Measurements from ENCODE around the gene MAPK14.

MAPK14 gene

GRCh38 chr6:36050947-36051710 is 23.5 kb downstream of the MAPK14 start:
- Histone ChIP-seq H3K9me3 (ENCODE audit: control insufficient read depth, insufficient read depth, low read length) (no peaks in the 10 kb centered on the region), H3F3A (ENCODE audit: control insufficient read depth, insufficient read depth) (no peaks in the 10 kb centered on the region), H3K4me3 (ENCODE audit: low read length) (no peak overlapping the region), H3K27ac (ENCODE audit: low read depth, low read length) (no peak overlapping the region), H3K9me2 (replicated peaks; ENCODE audit: control insufficient read depth, low read length) (no peaks in the 10 kb centered on the region), H3K4me2 (ENCODE audit: low read length) (no peak overlapping the region), H3K4me1 (ENCODE audit: control insufficient read depth, low read length) (no peaks in the 10 kb centered on the region), H4K20me1 (ENCODE audit: control insufficient read depth, insufficient read depth, low read depth, low read length) (peaks cover 7% of the 10 kb centered on the region), H3K36me3 (ENCODE audit: control insufficient read depth, low read length) (peaks cover 18% of the 10 kb centered on the region), H3K27me3 (ENCODE audit: control insufficient read depth, low read length) (no peaks in the 10 kb centered on the region), H3K79me2 (ENCODE audit: control insufficient read depth, low read length) (peaks cover 65% of the 10 kb centered on the region)
- TF ChIP-seq CTCF (IDR thresholded peaks at IDR 0.05; ENCODE audit: low read depth, low read length, poor library complexity, severe bottlenecking) = no peak
- no peak for TF ChIP-seq EZH2phosphoT487 (IDR thresholded peaks at IDR 0.05; ENCODE audit: borderline replicate concordance, low read length)

- TF ChIP-seq EZH2phosphoT487 (IDR thresholded peaks at IDR 0.05; ENCODE audit: borderline replicate concordance, low read length) (no peak), CTCF (IDR thresholded peaks at IDR 0.05; ENCODE audit: low read depth, low read length, poor library complexity, severe bottlenecking) (no peak)
- H3K4me1 ChIP-seq (ENCODE audit: control insufficient read depth, low read length) = no peaks in the 10 kb centered on the region
- no peaks in the 10 kb centered on the region for H3K27me3 ChIP-seq (ENCODE audit: control insufficient read depth, low read length)
- no peaks in the 10 kb centered on the region for H3F3A ChIP-seq (ENCODE audit: control insufficient read depth, insufficient read depth)
- H3K9me2 ChIP-seq (replicated peaks; ENCODE audit: control insufficient read depth, low read length) = no peaks in the 10 kb centered on the region
- peaks cover 63% of the 10 kb centered on the region for H3K79me2 ChIP-seq (ENCODE audit: control insufficient read depth, low read length)
- H3K4me3 ChIP-seq (ENCODE audit: low read length) = no peak overlapping the region
- peaks cover 7% of the 10 kb centered on the region for H4K20me1 ChIP-seq (ENCODE audit: control insufficient read depth, insufficient read depth, low read depth, low read length)
- no peaks in the 10 kb centered on the region for H3K9me3 ChIP-seq (ENCODE audit: control insufficient read depth, insufficient read depth, low read length)
- H3K36me3 ChIP-seq (ENCODE audit: control insufficient read depth, low read length) = peaks cover 18% of the 10 kb centered on the region
- H3K27ac ChIP-seq (ENCODE audit: low read depth, low read length) = no peak overlapping the region
- no peak overlapping the region for H3K4me2 ChIP-seq (ENCODE audit: low read length)
Measured at GRCh38 chr6:36052097-36052496, 24.5 kb downstream of the MAPK14 start.

- no peaks in the 10 kb centered on the region for H3F3A ChIP-seq (ENCODE audit: control insufficient read depth, insufficient read depth)
- no peaks in the 10 kb centered on the region for H3K27me3 ChIP-seq (ENCODE audit: control insufficient read depth, low read length)
- H3K4me1 ChIP-seq (ENCODE audit: control insufficient read depth, low read length) = no peaks in the 10 kb centered on the region
- no peak overlapping the region for H3K4me2 ChIP-seq (ENCODE audit: low read length)
- TF ChIP-seq CTCF (IDR thresholded peaks at IDR 0.05; ENCODE audit: low read depth, low read length, poor library complexity, severe bottlenecking) (no peak), EZH2phosphoT487 (IDR thresholded peaks at IDR 0.05; ENCODE audit: borderline replicate concordance, low read length) (no peak)
- peaks cover 7% of the 10 kb centered on the region for H4K20me1 ChIP-seq (ENCODE audit: control insufficient read depth, insufficient read depth, low read depth, low read length)
- peaks cover 18% of the 10 kb centered on the region for H3K36me3 ChIP-seq (ENCODE audit: control insufficient read depth, low read length)
- H3K9me3 ChIP-seq (ENCODE audit: control insufficient read depth, insufficient read depth, low read length) = no peaks in the 10 kb centered on the region
- H3K79me2 ChIP-seq (ENCODE audit: control insufficient read depth, low read length) = peaks cover 53% of the 10 kb centered on the region
- H3K27ac ChIP-seq (ENCODE audit: low read depth, low read length) = no peak overlapping the region
- H3K4me3 ChIP-seq (ENCODE audit: low read length) = no peak overlapping the region
- H3K9me2 ChIP-seq (replicated peaks; ENCODE audit: control insufficient read depth, low read length) = no peaks in the 10 kb centered on the region
Measured at GRCh38 chr6:36053878-36054277, 26.3 kb downstream of the MAPK14 start.
